H9 (cell line): Measurements from ENCODE around the gene EEF2KMT. TPM values are rescaled to one million over a fixed set of nuclear protein-coding genes. Genes with fewer than 3 reads are reported as not detected.
"Not testable (repeated sequence)": the region's sequence is repeated elsewhere in the genome, so short reads cannot be mapped to it uniquely, and the experiment has no call there.

Experiments
- DNase-seq: peaks from one replicate; pipeline ENCODE4 v3.0.0-alpha.2; 2017
- H2AFZ ChIP-seq: one replicate; pipeline ENCODE4 v1.6.1; 2013; ENCODE audit warnings: mild to moderate bottlenecking, low read length, control low read depth, moderate library complexity
- H2AK5ac ChIP-seq: 2 replicates; pipeline ENCODE4 v1.6.1; 2013; ENCODE audit warnings: low read length, control low read depth, mixed read lengths; ENCODE audit not compliant: insufficient read length
- H2BK120ac ChIP-seq: one replicate; pipeline ENCODE4 v1.6.1; 2013; ENCODE audit warnings: low read depth, mild to moderate bottlenecking, low read length, control low read depth, inconsistent platforms; ENCODE audit not compliant: poor library complexity, severe bottlenecking
- H2BK12ac ChIP-seq: 2 replicates; pipeline ENCODE4 v1.6.1; 2013; ENCODE audit warnings: low read length, control low read depth, mixed read lengths, low read depth; ENCODE audit not compliant: insufficient read length
- H2BK15ac ChIP-seq: 2 replicates; pipeline ENCODE4 v1.6.1; 2013; ENCODE audit warnings: low read depth, low read length, control low read depth
- H2BK20ac ChIP-seq: one replicate; pipeline ENCODE4 v1.6.1; 2013; ENCODE audit warnings: low read depth, mild to moderate bottlenecking, low read length, control low read depth, inconsistent platforms; ENCODE audit not compliant: poor library complexity, severe bottlenecking
- H2BK5ac ChIP-seq: 2 replicates; pipeline ENCODE4 v1.6.1; 2013; ENCODE audit warnings: low read length, control low read depth, mixed read lengths; ENCODE audit not compliant: insufficient read length
- H3K14ac ChIP-seq: 2 replicates; pipeline ENCODE4 v1.6.1; 2013; ENCODE audit warnings: low read length, control low read depth; ENCODE audit not compliant: insufficient read depth
- H3K18ac ChIP-seq: 2 replicates; pipeline ENCODE4 v1.6.1; 2013; ENCODE audit warnings: low read depth, mild to moderate bottlenecking, mixed read lengths, low read length, control low read depth; ENCODE audit not compliant: insufficient read length
- H3K23ac ChIP-seq: 2 replicates; pipeline ENCODE4 v1.6.1; 2013; ENCODE audit warnings: low read length, control low read depth, mixed read lengths, low read depth; ENCODE audit not compliant: insufficient read length
- H3K23me2 ChIP-seq: 2 replicates; pipeline ENCODE4 v1.6.1; 2013; ENCODE audit warnings: low read depth, mild to moderate bottlenecking, mixed read lengths, low read length, control low read depth; ENCODE audit not compliant: insufficient read length, poor library complexity, severe bottlenecking
- H3K27ac ChIP-seq: 2 replicates; pipeline ENCODE4 v1.5.1; 2013; ENCODE audit warnings: low read length, control low read depth, mixed read lengths, low read depth; ENCODE audit not compliant: insufficient read length
- H3K27me3 ChIP-seq: 2 replicates; pipeline ENCODE4 v1.6.1; 2013; ENCODE audit warnings: low read length, control low read depth, inconsistent platforms; ENCODE audit not compliant: insufficient read depth
- H3K4ac ChIP-seq: 2 replicates; pipeline ENCODE4 v1.6.1; 2013; ENCODE audit warnings: low read depth, mild to moderate bottlenecking, control low read depth, inconsistent platforms, low read length, moderate library complexity
- H3K4me1 ChIP-seq: 2 replicates; pipeline ENCODE4 v1.6.1; 2013; ENCODE audit warnings: low read length, control low read depth, inconsistent platforms; ENCODE audit not compliant: insufficient read depth
- H3K4me2 ChIP-seq: 2 replicates; pipeline ENCODE4 v1.6.1; 2013; ENCODE audit warnings: low read length, control low read depth, mixed read lengths; ENCODE audit not compliant: insufficient read length, insufficient read depth
- H3K56ac ChIP-seq: 2 replicates; pipeline ENCODE4 v1.6.1; 2013; ENCODE audit warnings: low read depth, mild to moderate bottlenecking, mixed read lengths, low read length, control low read depth; ENCODE audit not compliant: insufficient read length
- H3K79me1 ChIP-seq: 2 replicates; pipeline ENCODE4 v1.6.1; 2013; ENCODE audit warnings: low read depth, mild to moderate bottlenecking, moderate library complexity, low read length, control low read depth, inconsistent platforms; ENCODE audit not compliant: insufficient read depth, poor library complexity, severe bottlenecking
- H3K79me2 ChIP-seq: 2 replicates; pipeline ENCODE4 v1.6.1; 2013; ENCODE audit warnings: low read length, control low read depth, inconsistent platforms; ENCODE audit not compliant: insufficient read depth
- H3K9ac ChIP-seq: 2 replicates; pipeline ENCODE4 v1.6.1; 2013; ENCODE audit warnings: low read length, control low read depth, mixed read lengths; ENCODE audit not compliant: insufficient read length; ENCODE audit errors: extremely low read depth
- H3K9me3 ChIP-seq: one replicate; pipeline ENCODE4 v1.6.1; 2013; ENCODE audit warnings: low read depth, low read length, inconsistent platforms; ENCODE audit not compliant: control insufficient read depth
- H3T11ph ChIP-seq: one replicate; pipeline ENCODE4 v1.6.1; 2013; ENCODE audit warnings: mild to moderate bottlenecking, low read length, control low read depth, inconsistent platforms
- H4K20me1 ChIP-seq: one replicate; pipeline ENCODE4 v1.6.1; 2013; ENCODE audit not compliant: control insufficient read depth, insufficient read length, insufficient read depth
- H4K5ac ChIP-seq: 2 replicates; pipeline ENCODE4 v1.6.1; 2013; ENCODE audit warnings: low read depth, mild to moderate bottlenecking, mixed read lengths, low read length, control low read depth; ENCODE audit not compliant: insufficient read length
- H4K8ac ChIP-seq: replicated peaks from 2 replicates; pipeline ENCODE4 v1.6.1; 2013; ENCODE audit warnings: low read length, control low read depth, mixed read lengths, low read depth; ENCODE audit not compliant: insufficient read length
- H4K91ac ChIP-seq: 2 replicates; pipeline ENCODE4 v1.6.1; 2013; ENCODE audit warnings: low read depth, mild to moderate bottlenecking, moderate library complexity, mixed read lengths, low read length, control low read depth; ENCODE audit not compliant: insufficient read length
- H3K27ac Mint-ChIP-seq, 3 experiments: 2 replicates in 2 of 3; 3 replicates in 1 of 3; pipeline ENCODE4 v1.8.0; 2020 to 2021; ENCODE audit warnings: mixed read lengths in 3 of 3, mild to moderate bottlenecking in 1 of 3, moderate library complexity in 1 of 3
- H3K27me3 Mint-ChIP-seq: 2 replicates; pipeline ENCODE4 v1.8.0; 2021; ENCODE audit warnings: low read depth, mild to moderate bottlenecking, moderate library complexity, mixed read lengths
- H3K36me3 Mint-ChIP-seq, 3 experiments: 2 replicates in 2 of 3; 3 replicates in 1 of 3; pipeline ENCODE4 v1.8.0; 2020 to 2021; ENCODE audit warnings: low read depth in 3 of 3, mixed read lengths in 3 of 3; ENCODE audit not compliant: insufficient read depth in 1 of 3
- H3K4me1 Mint-ChIP-seq, 2 experiments: 2 replicates each; pipeline ENCODE4 v1.8.0; 2020; ENCODE audit warnings: mixed read lengths in 2 of 2
- H3K4me3 Mint-ChIP-seq, 2 experiments: 2 replicates in 1 of 2; 3 replicates in 1 of 2; pipeline ENCODE4 v1.8.0; 2020 to 2021; ENCODE audit warnings: mild to moderate bottlenecking in 2 of 2, mixed read lengths in 2 of 2, moderate library complexity in 1 of 2
- H3K9me3 Mint-ChIP-seq, 2 experiments: 2 replicates in 1 of 2; 3 replicates in 1 of 2; pipeline ENCODE4 v1.8.0; 2020; ENCODE audit warnings: mild to moderate bottlenecking in 2 of 2, mixed read lengths in 2 of 2, moderate library complexity in 1 of 2
- WGBS: extraction: QIAGEN DNeasy Blood & Tissue Kit; methylation state at CpG from one replicate; pipeline ENCODE4 v1.1.7; 2013; ENCODE audit warnings: missing lambda C conversion rate, low lambda C conversion rate, mixed read lengths; ENCODE audit not compliant: insufficient read length; ENCODE audit errors: extremely low coverage; 5-methylcytosine and 5-hydroxymethylcytosine counted together
- total RNA-seq: library from RNA; stranded (reverse); gene quantifications from 2 replicates; pipeline ENCODE4 v1.2.1, GENCODE V29; 2021

The EEF2KMT gene
- total RNA-seq, 1 experiment from 2014 or later = 16.4 TPM

DNA sequence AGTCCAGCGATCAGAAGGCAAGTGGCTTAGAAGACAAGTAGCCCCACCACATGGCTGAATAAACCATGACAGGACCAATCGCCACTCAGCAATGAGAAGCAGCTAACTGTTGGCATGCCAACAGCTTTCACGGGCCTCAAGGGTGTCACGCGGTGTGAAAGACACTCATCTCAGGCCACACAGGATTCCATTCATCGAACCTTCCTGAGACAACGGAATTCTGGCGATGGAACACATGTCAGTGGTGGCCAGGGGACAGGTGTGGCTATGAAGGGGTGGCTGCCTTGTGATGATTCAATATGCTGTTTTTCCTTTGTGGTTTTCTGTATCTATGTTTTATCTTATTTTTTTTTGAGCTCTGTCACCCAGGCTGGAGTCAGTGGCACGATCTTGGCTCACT is 7.0 kb downstream of the EEF2KMT start:
- H3K4me2 ChIP-seq, H3K27ac Mint-ChIP-seq: not testable (repeated sequence)

DNA sequence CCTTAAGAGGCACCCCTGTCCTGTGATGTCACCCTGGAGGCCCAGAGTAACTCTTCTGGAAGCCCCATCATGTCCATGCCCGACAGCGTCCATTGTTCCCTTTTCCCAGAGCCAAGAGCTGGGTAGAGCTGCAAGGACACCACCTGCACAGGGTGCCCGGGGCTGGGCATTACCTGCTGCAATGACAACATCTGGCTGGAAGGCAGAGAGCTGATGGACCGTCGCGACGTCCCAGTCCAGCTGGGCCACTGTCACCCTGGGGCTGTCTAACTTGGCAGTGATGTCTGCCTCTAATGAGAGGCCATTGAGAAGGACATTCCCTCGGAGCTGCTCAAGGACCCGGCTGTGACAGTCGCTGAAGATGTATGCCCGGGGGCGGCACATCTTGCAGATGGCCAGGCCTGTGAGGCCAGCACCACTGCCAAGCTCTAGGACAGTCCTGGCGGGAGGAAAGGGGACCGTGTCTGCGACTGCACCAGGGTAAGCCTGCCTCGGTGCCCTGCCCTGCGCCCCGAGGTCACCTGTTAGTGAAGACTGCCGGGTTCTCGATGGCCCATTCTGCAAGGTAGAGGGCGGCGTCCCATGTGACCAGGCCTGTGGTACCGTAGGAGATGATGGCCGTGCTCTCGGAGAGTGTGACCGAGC is 7.6 kb downstream of the EEF2KMT start:
- not testable (repeated sequence) for H2BK120ac ChIP-seq, H2BK20ac ChIP-seq, H3K18ac ChIP-seq, H3K23ac ChIP-seq, H3K4me2 ChIP-seq, H2AK5ac ChIP-seq, H4K5ac ChIP-seq, H2BK5ac ChIP-seq, H2BK12ac ChIP-seq, H3K27me3 ChIP-seq, H2BK15ac ChIP-seq, H4K8ac ChIP-seq, H3K9me3 Mint-ChIP-seq, H3K4me1 Mint-ChIP-seq, H3K23me2 ChIP-seq, H2AFZ ChIP-seq, H3K56ac ChIP-seq, H3K27me3 Mint-ChIP-seq, H3K9me3 ChIP-seq, H3K4ac ChIP-seq, H3K14ac ChIP-seq, H3K79me1 ChIP-seq, H3K27ac ChIP-seq, H3K27ac Mint-ChIP-seq, H3K4me3 Mint-ChIP-seq, DNase-seq, H3K4me1 ChIP-seq, H3K79me2 ChIP-seq, H4K91ac ChIP-seq, H3K9ac ChIP-seq, H4K20me1 ChIP-seq, H3T11ph ChIP-seq
- H3K36me3 Mint-ChIP-seq = peaks cover 24 to 57% (median 56%) of the 10 kb centered on the region in 3 experiments; a peak in 6 of 7 replicates
- WGBS = no CpG with 5 or more reads among the region's 26 CpGs

More for the DNA sequence above, 7.0 kb downstream of the EEF2KMT start:
- not testable (repeated sequence) for H2BK5ac ChIP-seq, H2BK20ac ChIP-seq, H3K23ac ChIP-seq, H3K23me2 ChIP-seq, H2AK5ac ChIP-seq, H3K27me3 Mint-ChIP-seq, H2BK15ac ChIP-seq, H3K27ac ChIP-seq, H2BK120ac ChIP-seq, H3K9ac ChIP-seq, H3K14ac ChIP-seq, H3K9me3 Mint-ChIP-seq, H2BK12ac ChIP-seq, H3K56ac ChIP-seq, H3K79me1 ChIP-seq, H4K5ac ChIP-seq, H4K20me1 ChIP-seq, H3T11ph ChIP-seq, H3K4me3 Mint-ChIP-seq, H2AFZ ChIP-seq, H3K18ac ChIP-seq, H3K9me3 ChIP-seq, H3K27me3 ChIP-seq, H4K91ac ChIP-seq, H3K79me2 ChIP-seq, H4K8ac ChIP-seq, DNase-seq, H3K4ac ChIP-seq, H3K4me1 ChIP-seq
- peaks cover 9 to 10% of the 10 kb centered on the region in 2 experiments for H3K4me1 Mint-ChIP-seq
- no CpG with 5 or more reads among the region's 9 CpGs for WGBS
- H3K36me3 Mint-ChIP-seq = peaks cover 23 to 55% (median 51%) of the 10 kb centered on the region in 3 experiments; a peak in 6 of 7 replicates
